ENCODE results near the gene ANGPTL5.

GRCh38 chr11:101864098-101864497, 52.2 kb downstream of the ANGPTL5 start:
- TF ChIP-seq CTCF (IDR thresholded peaks at IDR 0.05) (no peak), SIN3A (IDR thresholded peaks at IDR 0.05; ENCODE audit: borderline replicate concordance, insufficient read depth, low read depth, low read length) (no peak), TCF7L2 (IDR thresholded peaks at IDR 0.05; ENCODE audit: low read depth, low read length) (no peak), REST (IDR thresholded peaks at IDR 0.05; ENCODE audit: insufficient read depth in 1 of 2, low read depth in 2 of 2, low read length in 1 of 2) (no peak)
